NK-92 (cell line): Measurements from ENCODE around the gene CDRT15.
"Not testable (repeated sequence)": the region's sequence is repeated elsewhere in the genome, so short reads cannot be mapped to it uniquely, and the experiment has no call there.

Experiments used
- DNase-seq: peaks from one replicate; lab custom pipeline; 2025; ENCODE audit not compliant: unreplicated experiment; lab: John Stamatoyannopoulos, UW

Gene CDRT15

DNA sequence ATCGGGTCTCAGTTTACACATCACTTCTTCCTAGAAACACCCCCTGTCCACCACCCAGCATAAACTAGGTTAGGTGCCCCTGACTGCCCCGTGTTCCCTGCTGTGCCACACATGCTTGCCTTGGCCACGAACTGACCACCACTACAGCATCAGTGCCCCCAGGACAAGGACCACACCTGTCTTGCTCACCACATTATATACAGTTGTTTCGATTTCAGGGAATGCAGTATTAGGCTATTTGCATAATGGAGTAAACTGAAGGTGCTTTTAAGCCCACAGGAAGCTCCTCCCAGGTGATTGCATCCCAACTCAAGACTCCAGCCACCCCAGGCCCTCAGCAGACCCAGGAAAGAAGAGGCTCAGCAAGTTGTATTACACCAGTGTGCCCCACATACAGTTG, 50.2 kb downstream of the CDRT15 start:
- not testable (repeated sequence) for DNase-seq
